GM12892 (cell line): ENCODE data around the gene MEX3C. TPM values are rescaled to one million over a fixed set of nuclear protein-coding genes. Genes with fewer than 3 reads are reported as not detected.
A peak's percentile ranks its signal among the peaks of the same experiment; 100 is the strongest.

Experiments
- DNase-seq: peaks from one replicate; pipeline ENCODE4 v3.0.0; 2011; ENCODE audit not compliant: insufficient read length
- FAIRE-seq: peaks from 2 replicates; lab custom pipeline; 2011; peaks lifted over from hg19 to GRCh38; lab: Jason Lieb, UNC
- POLR2A ChIP-seq: IDR thresholded peaks from 2 replicates; pipeline ENCODE4 v1.6.1; 2011; ENCODE audit warnings: low read depth, low read length, control low read depth
- POLR2AphosphoS5 ChIP-seq: IDR thresholded peaks from 2 replicates; pipeline ENCODE4 v1.6.1; 2011; ENCODE audit warnings: low read depth, low read length, control low read depth
- TAF1 ChIP-seq: IDR thresholded peaks from 2 replicates; pipeline ENCODE4 v1.6.1; 2011; ENCODE audit warnings: low read depth, mild to moderate bottlenecking, control low read depth, low read length, borderline replicate concordance
- polyA plus RNA-seq: library from polyadenylated mRNA; unstranded; fragments of >200 nt; gene quantifications from one replicate; pipeline ENCODE4 v1.2.1, GENCODE V29; 2012; ENCODE audit warnings: missing spikeins, inconsistent platforms; ENCODE audit not compliant: missing spikeins

The MEX3C gene
- polyA plus RNA-seq: 19.4 TPM

DNA sequence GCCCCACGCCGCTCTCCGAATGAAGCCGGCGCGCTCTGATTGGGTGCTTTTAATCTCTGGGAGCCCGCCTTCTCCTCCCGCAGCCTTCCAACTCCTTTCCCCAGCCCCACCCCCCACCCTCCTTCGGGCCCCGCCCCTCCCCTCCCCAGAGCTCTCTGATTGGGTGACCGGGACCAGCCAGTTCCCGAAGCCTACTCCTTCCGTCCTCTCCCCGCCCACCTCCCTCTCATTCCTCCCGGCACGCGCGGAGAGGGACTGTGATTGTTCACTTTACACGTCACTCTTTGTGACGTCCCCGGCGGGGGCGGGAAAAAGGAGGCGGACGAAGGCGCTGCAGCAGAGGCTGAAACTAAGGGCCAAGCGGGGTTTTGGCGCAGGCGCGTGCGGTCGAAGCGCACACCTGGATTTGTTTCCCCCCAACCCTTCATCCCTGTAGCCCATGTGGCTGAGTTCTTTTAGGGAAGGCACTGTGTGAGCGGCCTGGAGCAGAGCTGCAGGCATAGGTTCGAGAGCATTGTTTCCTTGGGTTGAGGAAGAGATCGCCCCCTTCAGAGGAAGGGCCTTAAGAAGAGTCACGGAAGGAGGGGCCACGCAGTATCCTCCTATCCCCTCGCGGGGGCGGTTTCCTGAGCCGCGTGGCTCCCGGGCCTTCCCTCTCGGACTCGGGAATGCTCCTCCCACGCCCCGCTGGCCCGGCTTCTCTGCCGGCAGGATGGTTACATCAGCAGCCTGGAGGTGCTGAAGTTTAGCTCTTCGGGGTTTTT is at the start of gene MEX3C:
TSS of gene MEX3C (minus strand) at position 21 of the 764 bp plus-strand sequence. CDS start 361 bp downstream, outside the sequence.
- DNase-seq (peak; percentile 77), FAIRE-seq (peak; percentile 92)
- TF ChIP-seq POLR2A (peak; percentile 75; the same call in 1 of the 2 replicates), POLR2AphosphoS5 (peak; percentile 78), TAF1 (no peak)

GRCh38 chr18:51241226-51241625 is 43.7 kb upstream of the MEX3C start:
- DNase-seq (no peak), FAIRE-seq (no peak)
- TF ChIP-seq TAF1 (no peak), POLR2A (no peak), POLR2AphosphoS5 (no peak)

- TF ChIP-seq TAF1 (no peak), POLR2AphosphoS5 (no peak), POLR2A (no peak)
- DNase-seq (no peak), FAIRE-seq (no peak)
Observed at GRCh38 chr18:51236225-51236624, 38.7 kb upstream of the MEX3C start.

- TF ChIP-seq TAF1 (no peak), POLR2AphosphoS5 (no peak), POLR2A (no peak)
- FAIRE-seq (no peak), DNase-seq (no peak)
Observed at GRCh38 chr18:51235009-51235789, 37.7 kb upstream of the MEX3C start.

- FAIRE-seq: no peak
- no peak for DNase-seq
Observed at GRCh38 chr18:51234117-51235008, 36.9 kb upstream of the MEX3C start.

DNA sequence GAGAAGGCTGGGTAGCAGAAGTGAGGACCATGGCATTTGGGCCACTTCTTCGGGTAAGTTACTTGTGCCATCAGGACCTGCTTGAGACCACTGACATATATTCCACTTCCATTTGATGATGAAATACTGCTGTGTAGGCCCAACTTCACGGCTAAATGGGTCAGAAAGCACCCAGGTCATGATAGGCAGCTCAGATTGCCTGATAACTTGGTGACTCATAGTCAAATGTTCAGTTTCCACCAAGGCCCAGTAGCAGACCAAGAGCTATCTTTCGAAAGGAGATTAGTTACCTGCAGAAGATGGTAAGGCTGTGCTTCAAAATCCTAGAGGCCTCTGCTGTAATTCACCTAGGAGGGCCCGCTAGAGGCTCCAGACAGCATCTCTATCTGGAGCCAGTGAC is 31.8 kb upstream of the MEX3C start:
- TF ChIP-seq POLR2A (no peak), POLR2AphosphoS5 (no peak), TAF1 (no peak)
- DNase-seq (no peak), FAIRE-seq (no peak)

More at GRCh38 chr18:51234117-51235008, 36.9 kb upstream of the MEX3C start:
- TF ChIP-seq POLR2A (no peak), POLR2AphosphoS5 (no peak), TAF1 (no peak)

GRCh38 chr18:51227660-51228059 is 30.2 kb upstream of the MEX3C start:
- DNase-seq (no peak), FAIRE-seq (no peak)
- TF ChIP-seq TAF1: no peak
- no peak for TF ChIP-seq POLR2A
- no peak for TF ChIP-seq POLR2AphosphoS5

- TF ChIP-seq POLR2AphosphoS5 (no peak), POLR2A (no peak), TAF1 (no peak)
- FAIRE-seq: no peak
- DNase-seq: no peak
Observed at GRCh38 chr18:51226587-51227350, 29.3 kb upstream of the MEX3C start.

- DNase-seq (no peak), FAIRE-seq (no peak)
- TF ChIP-seq TAF1 (no peak), POLR2AphosphoS5 (no peak), POLR2A (no peak)
Observed at GRCh38 chr18:51226068-51226467, 28.6 kb upstream of the MEX3C start.

DNA sequence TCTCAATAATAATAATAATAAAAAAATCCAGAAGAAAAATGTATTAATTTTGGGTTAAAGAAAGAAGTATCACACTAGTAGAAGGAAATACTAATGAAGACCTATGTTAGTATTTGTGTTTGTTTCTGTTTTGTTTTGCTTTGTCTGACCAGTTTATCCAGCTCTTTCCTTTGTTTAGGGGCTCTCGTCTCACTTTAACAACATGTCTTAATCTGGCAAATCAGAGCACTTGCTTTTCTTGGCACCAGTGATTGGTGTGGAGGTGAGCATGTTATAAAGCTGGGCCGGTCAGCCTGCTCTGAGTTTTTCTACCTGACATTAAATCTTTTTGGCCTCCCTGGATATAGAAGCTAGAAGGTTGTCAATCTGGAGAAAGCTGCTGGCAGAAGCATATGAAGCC is 15.1 kb upstream of the MEX3C start:
- DNase-seq (no peak), FAIRE-seq (no peak)
- TF ChIP-seq POLR2A (no peak), POLR2AphosphoS5 (no peak), TAF1 (no peak)

- DNase-seq: no peak
- TF ChIP-seq POLR2A (no peak), POLR2AphosphoS5 (no peak), TAF1 (no peak)
- peak; percentile 76 for FAIRE-seq
Observed at GRCh38 chr18:51211552-51211951, 14.1 kb upstream of the MEX3C start.
